Endodermal cell (in vitro differentiated cells): Measurements from ENCODE around the gene FLYWCH1. TPM values are rescaled to one million over a fixed set of nuclear protein-coding genes. Genes with fewer than 3 reads are reported as not detected.

Experiments
- DNase-seq: peaks from one replicate; pipeline ENCODE4 v3.0.0-alpha.2; 2017
- H3K27ac ChIP-seq: 2 replicates; pipeline ENCODE4 v1.5.1; 2013; ENCODE audit warnings: mild to moderate bottlenecking, low read depth, low read length, moderate library complexity
- H3K27me3 ChIP-seq: 2 replicates; pipeline ENCODE4 v1.6.1; 2013; ENCODE audit warnings: mild to moderate bottlenecking, low read length, moderate library complexity; ENCODE audit not compliant: insufficient read depth, control insufficient read depth, poor library complexity, severe bottlenecking
- H3K36me3 ChIP-seq: 2 replicates; pipeline ENCODE4 v1.7.0; 2013; ENCODE audit warnings: mild to moderate bottlenecking, low read length, moderate library complexity; ENCODE audit not compliant: control insufficient read depth, insufficient read depth
- H3K4me1 ChIP-seq: one replicate; pipeline ENCODE4 v1.7.0; 2013; ENCODE audit warnings: low read length; ENCODE audit not compliant: control insufficient read depth, insufficient read depth
- H3K4me3 ChIP-seq: 2 replicates; pipeline ENCODE4 v1.5.1; 2013; ENCODE audit warnings: mild to moderate bottlenecking, low read length, moderate library complexity
- H3K9ac ChIP-seq: 2 replicates; pipeline ENCODE4 v1.6.1; 2013; ENCODE audit warnings: mild to moderate bottlenecking, low read length, moderate library complexity; ENCODE audit not compliant: poor library complexity, severe bottlenecking; ENCODE audit errors: extremely low read depth
- H3K9me3 ChIP-seq: 2 replicates; pipeline ENCODE4 v1.6.1; 2013; ENCODE audit warnings: mild to moderate bottlenecking, low read length, moderate library complexity; ENCODE audit not compliant: control insufficient read depth
- H3K27ac Mint-ChIP-seq: 2 replicates; pipeline ENCODE4 v1.8.0; 2020; ENCODE audit warnings: mixed read lengths
- H3K27me3 Mint-ChIP-seq: 2 replicates; pipeline ENCODE4 v1.8.0; 2021; ENCODE audit warnings: mild to moderate bottlenecking, mixed read lengths; ENCODE audit not compliant: insufficient read depth
- H3K36me3 Mint-ChIP-seq: 2 replicates; pipeline ENCODE4 v1.8.0; 2020; ENCODE audit warnings: low read depth, mixed read lengths
- H3K4me1 Mint-ChIP-seq: 2 replicates; pipeline ENCODE4 v1.8.0; 2020; ENCODE audit warnings: mixed read lengths
- H3K4me3 Mint-ChIP-seq: 2 replicates; pipeline ENCODE4 v1.8.0; 2020; ENCODE audit warnings: mild to moderate bottlenecking, moderate library complexity, mixed read lengths
- H3K9me3 Mint-ChIP-seq: 2 replicates; pipeline ENCODE4 v1.8.0; 2020; ENCODE audit warnings: mild to moderate bottlenecking, mixed read lengths
- CTCF ChIP-seq: fragments of 200-600 bp; sonication (generic); conservative IDR thresholded peaks from 2 replicates; pipeline ENCODE4 v1.5.0; 2021; ENCODE audit warnings: antibody characterized with exemption, mild to moderate bottlenecking
- WGBS, 2 experiments: methylation state at CpG; one replicate each; pipeline versions ENCODE4 v1.1.5 to v1.1.7; 2013; ENCODE audit warnings: missing lambda C conversion rate in 2 of 2, mixed read lengths in 1 of 2; ENCODE audit not compliant: insufficient coverage in 1 of 2, insufficient read length in 1 of 2; 5-methylcytosine and 5-hydroxymethylcytosine counted together
- total RNA-seq, 2 donors: library from RNA; stranded (reverse); fragmentation: NEBNext Ultra II Directional in 1 of 2; extraction: Animal tissue kit (Norgen Biotek cat#: 25700) in 1 of 2; gene quantifications; 2 replicates in 1 of 2; 3 replicates in 1 of 2; pipeline ENCODE4 v1.2.1, GENCODE V29; 2021

FLYWCH1 gene
- total RNA-seq, 2 donors from 2014 or later: 20.5 to 33.6 TPM

DNA sequence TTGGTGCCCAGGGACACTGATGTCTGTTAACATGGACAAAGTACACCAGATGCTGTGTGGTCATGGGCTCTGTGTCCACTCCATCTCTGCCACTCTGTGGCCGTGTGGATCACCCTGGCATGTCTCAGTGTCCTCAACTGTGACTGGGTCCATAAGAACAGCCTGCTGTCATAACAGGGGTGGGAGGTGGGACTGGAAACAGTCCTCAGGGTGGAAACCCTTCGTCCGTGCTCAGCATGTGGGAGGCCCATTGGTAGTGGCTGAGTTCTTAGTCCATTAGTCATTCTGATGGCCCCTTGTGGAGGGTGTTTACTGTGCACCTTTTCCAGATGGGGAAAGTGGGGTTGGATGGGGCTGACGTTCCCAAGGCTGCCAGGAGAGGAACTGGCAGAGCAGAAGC is 15.9 kb upstream of the FLYWCH1 start:
- 0 to 63% methylated on average over 1 to 3 of the region's 4 CpGs for WGBS, 2 experiments
- H3K4me3 Mint-ChIP-seq: no peak overlapping the region
- H3K27me3 ChIP-seq: no peaks in the 10 kb centered on the region
- H3K4me1 ChIP-seq: peaks cover 3% of the 10 kb centered on the region
- no peak overlapping the region for H3K27ac ChIP-seq
- no peaks in the 10 kb centered on the region for H3K27me3 Mint-ChIP-seq
- H3K36me3 ChIP-seq: no peaks in the 10 kb centered on the region
- H3K36me3 Mint-ChIP-seq: peaks cover 9% of the 10 kb centered on the region
- no peaks in the 10 kb centered on the region for H3K9me3 Mint-ChIP-seq
- H3K9me3 ChIP-seq: no peaks in the 10 kb centered on the region
- no peak overlapping the region for H3K27ac Mint-ChIP-seq
- TF ChIP-seq CTCF: no peak
- DNase-seq: no peak
- peaks cover 7% of the 10 kb centered on the region for H3K4me1 Mint-ChIP-seq
- H3K9ac ChIP-seq: no peak overlapping the region
- no peak overlapping the region for H3K4me3 ChIP-seq

DNA sequence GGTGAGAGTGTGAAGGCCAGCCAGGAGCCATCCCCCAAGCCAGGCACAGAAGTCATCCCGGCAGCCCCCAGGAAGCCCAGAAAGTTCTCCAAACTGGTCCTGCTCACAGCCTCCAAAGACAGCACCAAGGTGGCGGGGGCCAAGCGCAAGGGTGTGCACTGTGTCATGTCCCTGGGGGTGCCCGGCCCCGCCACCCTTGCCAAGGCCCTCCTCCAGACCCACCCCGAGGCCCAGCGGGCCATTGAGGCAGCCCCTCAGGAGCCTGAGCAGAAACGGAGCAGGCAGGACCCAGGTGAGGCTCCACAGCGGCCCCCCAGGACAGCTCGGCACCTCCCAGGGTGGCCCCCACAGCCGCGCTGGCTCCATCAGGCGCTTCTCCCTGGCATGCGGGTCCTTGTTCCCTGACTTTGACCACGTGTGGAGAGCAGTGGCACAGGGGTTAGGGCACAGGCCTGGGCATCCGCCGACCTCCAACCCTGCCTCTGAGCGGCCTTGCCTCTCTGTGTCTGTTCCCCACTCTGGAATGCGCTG is 15.2 kb upstream of the FLYWCH1 start:
- no peak for DNase-seq
- Mint-ChIP-seq H3K36me3 (peaks cover 9% of the 10 kb centered on the region), H3K9me3 (no peaks in the 10 kb centered on the region), H3K4me3 (no peak overlapping the region), H3K27ac (no peak overlapping the region), H3K27me3 (no peaks in the 10 kb centered on the region), H3K4me1 (peaks cover 5% of the 10 kb centered on the region)
- no peak overlapping the region for H3K4me3 ChIP-seq
- H3K27me3 ChIP-seq: no peaks in the 10 kb centered on the region
- H3K36me3 ChIP-seq: no peaks in the 10 kb centered on the region
- WGBS, 2 experiments: 95 to 99% methylated on average over 14 to 19 of the region's 19 CpGs
- H3K27ac ChIP-seq: no peak overlapping the region
- no peak overlapping the region for H3K9ac ChIP-seq
- H3K4me1 ChIP-seq: no peaks in the 10 kb centered on the region
- TF ChIP-seq CTCF: no peak
- H3K9me3 ChIP-seq: no peaks in the 10 kb centered on the region

DNA sequence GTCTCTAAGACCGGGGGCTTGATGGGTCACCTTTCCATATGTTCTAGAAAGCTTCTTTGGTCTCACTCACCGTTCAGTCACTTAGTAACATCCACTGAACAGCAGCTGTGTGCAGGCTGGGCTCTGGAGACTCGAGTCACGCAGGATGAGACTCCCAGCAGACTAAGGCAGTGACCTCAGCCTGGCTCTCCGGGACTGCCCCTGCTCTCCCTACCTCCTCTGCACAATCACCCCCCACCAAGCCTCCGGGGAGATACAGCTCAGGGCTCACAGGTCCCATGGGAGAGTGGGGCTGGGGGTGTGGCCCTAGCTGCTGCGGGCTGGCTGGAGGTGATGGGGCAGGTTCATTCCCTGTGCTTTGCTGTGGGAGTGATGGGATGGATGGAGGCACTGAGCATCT is 14.6 kb upstream of the FLYWCH1 start:
- Histone ChIP-seq H3K9ac (no peak overlapping the region), H3K27ac (no peak overlapping the region), H3K4me3 (no peak overlapping the region), H3K36me3 (no peaks in the 10 kb centered on the region), H3K4me1 (no peaks in the 10 kb centered on the region), H3K27me3 (no peaks in the 10 kb centered on the region), H3K9me3 (no peaks in the 10 kb centered on the region)
- H3K4me3 Mint-ChIP-seq: no peak overlapping the region
- H3K27me3 Mint-ChIP-seq: no peaks in the 10 kb centered on the region
- TF ChIP-seq CTCF: no peak
- H3K9me3 Mint-ChIP-seq: no peaks in the 10 kb centered on the region
- no peak overlapping the region for H3K27ac Mint-ChIP-seq
- whole genome bisulfite sequencing, 2 experiments: 96 to 100% methylated on average over 2 to 6 of the region's 7 CpGs
- peaks cover 9% of the 10 kb centered on the region for H3K36me3 Mint-ChIP-seq
- H3K4me1 Mint-ChIP-seq: peaks cover 5% of the 10 kb centered on the region
- no peak for DNase-seq
